ENCODE results near the gene WDR7. TPM values are rescaled to one million over a fixed set of nuclear protein-coding genes. Genes with fewer than 3 reads are reported as not detected.

WDR7 gene
- total and polyA plus RNA-seq, 2 of the 4 experiments (the other 2 are of a cell fraction) = 3.7 to 23.3 TPM

- Histone ChIP-seq H3K4me3 (ENCODE audit: insufficient read depth, low read depth, low read length) (no peak overlapping the region), H3K56ac (ENCODE audit: extremely low read depth, insufficient read depth, low read length) (no peak overlapping the region), H2BK5ac (ENCODE audit: low read depth, low read length, poor library complexity, severe bottlenecking) (no peak overlapping the region), H4K5ac (ENCODE audit: low read depth, low read length) (no peak overlapping the region), H2AFZ (replicated peaks; ENCODE audit: low read length, poor library complexity) (no peak overlapping the region), H2AK9ac (replicated peaks; ENCODE audit: low read depth, low read length, poor library complexity) (no peak overlapping the region), H3K23ac (ENCODE audit: low read depth, low read length) (no peak overlapping the region), H3K9me1 (ENCODE audit: insufficient read depth, low read length) (0 out of 2 replicates have a peak, but pooled peaks cover 3% of the 10 kb centered on the region), H4K91ac (ENCODE audit: insufficient read depth, low read depth, low read length) (no peak overlapping the region), H3K4me2 (ENCODE audit: low read depth, low read length) (peak overlapping the region; percentile 34; the same call in 1 of the 2 replicates), H3K18ac (ENCODE audit: low read depth, low read length) (no peak overlapping the region), H3K36me3 (ENCODE audit: control insufficient read depth, insufficient read depth, low read length) (no peaks in the 10 kb centered on the region), H2BK15ac (ENCODE audit: low read depth, low read length) (no peak overlapping the region), H3K27ac (ENCODE audit: insufficient read depth, low read length) (no peak overlapping the region), H2BK20ac (ENCODE audit: low read depth, low read length) (no peak overlapping the region), H3K14ac (replicated peaks; ENCODE audit: low read depth, low read length) (no peak overlapping the region), H2BK120ac (ENCODE audit: low read depth, low read length) (no peak overlapping the region), H3K9ac (ENCODE audit: low read depth, low read length) (no peak overlapping the region), H3K27me3 (ENCODE audit: control insufficient read depth, insufficient read depth, low read length) (no peaks in the 10 kb centered on the region), H3K4ac (ENCODE audit: low read depth, low read length) (no peak overlapping the region), H4K8ac (ENCODE audit: low read depth in 2 of 2, low read length in 2 of 2) (no peak overlapping the region), H3K9me3 (ENCODE audit: control insufficient read depth, insufficient read depth, low read length) (no peaks in the 10 kb centered on the region), H4K20me1 (ENCODE audit: insufficient read depth, low read length) (no peaks in the 10 kb centered on the region), H3K79me1 (ENCODE audit: low read depth in 1 of 2, low read length in 2 of 2) (no peaks in the 10 kb centered on the region), H2AK5ac (ENCODE audit: low read depth, low read length) (no peak overlapping the region), H3K4me1 (ENCODE audit: control insufficient read depth, insufficient read depth, low read length) (no peaks in the 10 kb centered on the region)
- no peak for DNase-seq
- TF ChIP-seq RFX5 (IDR thresholded peaks at IDR 0.05; ENCODE audit: low read depth, low read length) (no peak), RCOR1 (IDR thresholded peaks at IDR 0.05; ENCODE audit: insufficient replicate concordance, low read length) (no peak), BHLHE40 (IDR thresholded peaks at IDR 0.05; ENCODE audit: low read depth, low read length) (no peak), CTCF (conservative IDR thresholded peaks at IDR 0.05; ENCODE audit: low read depth, low read length) (no peak), MAFK (IDR thresholded peaks at IDR 0.05; ENCODE audit: low read depth, low read length) (no peak), SMC3 (IDR thresholded peaks at IDR 0.05; ENCODE audit: low read depth, low read length) (no peak), NFE2L2 (IDR thresholded peaks at IDR 0.05; ENCODE audit: low read depth, low read length) (no peak), ELK1 (IDR thresholded peaks at IDR 0.05; ENCODE audit: borderline replicate concordance, low read depth, low read length) (no peak), POLR2A (IDR thresholded peaks at IDR 0.05; ENCODE audit: low read depth, low read length) (no peak), USF2 (IDR thresholded peaks at IDR 0.05; ENCODE audit: low read depth, low read length) (no peak), MAZ (IDR thresholded peaks at IDR 0.05; ENCODE audit: borderline replicate concordance, low read depth, low read length) (no peak), RAD21 (IDR thresholded peaks at IDR 0.05; ENCODE audit: low read length) (no peak)
- intact Hi-C loops (cut with micrococcal nuclease) = no loop called here
- in situ Hi-C loops (cut with MboI; ENCODE audit: low sequenced_read_pairs) = no loop called here
- WGBS, 2 experiments (ENCODE audit: extremely low coverage in 2 of 2, insufficient read length in 1 of 2) = no CpG with 5 or more reads among the region's 2 CpGs
- CTCF ChIA-PET = interaction anchor here (0.7 kb wide), 1 partner anchor 95 kb away, joined by 3 read pairs; no protein-coding TSS in a partner anchor
- POLR2A ChIA-PET (ENCODE audit: unreplicated experiment) = no interaction called here
- BruUV-seq (replicated peaks) = no TSS peak
- ATAC-seq (ENCODE audit: low read depth) = no peak
- dilution Hi-C loops (cut with HindIII; ENCODE audit: low sequenced_read_pairs, unreplicated experiment) = no loop called here
Observed at GRCh38 chr18:56986829-56987228, 335.7 kb downstream of the WDR7 start.
